ENCODE results near the gene DLX6. TPM values are rescaled to one million over a fixed set of nuclear protein-coding genes. Genes with fewer than 3 reads are reported as not detected.

The DLX6 gene
- total RNA-seq, 1 experiment from 2014 or later, result not detected

DNA sequence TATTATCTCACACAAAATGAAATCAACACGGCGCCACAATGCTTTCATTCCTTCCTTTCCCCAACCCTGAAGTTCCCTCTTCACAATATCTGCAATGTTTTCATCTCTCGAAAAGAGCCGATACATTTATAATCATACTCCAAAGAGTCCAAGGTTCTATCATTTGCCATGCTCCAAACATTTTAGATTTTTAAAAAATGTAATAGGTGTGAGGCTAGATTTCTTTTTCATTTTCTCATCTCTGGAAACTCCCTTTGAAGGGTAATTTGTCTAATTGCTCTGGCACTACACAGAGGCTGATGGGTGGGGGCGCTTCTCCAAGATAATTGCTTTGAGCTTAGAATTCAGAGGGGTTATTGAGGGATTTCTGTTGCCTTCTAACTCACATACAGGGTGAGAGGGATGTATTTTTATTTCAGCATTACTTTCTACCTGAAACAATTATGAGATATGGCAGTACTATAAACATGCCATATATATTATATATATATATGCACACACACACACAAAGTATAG, 14.4 kb downstream of the DLX6 start:
- no peak for ATAC-seq
- ChIA-PET CTCF (no interaction called here), POLR2A (no interaction called here), RAD21 (ENCODE audit: low non-redundant PET in 1 of 2, low total read pairs in 2 of 2, uncharacterized antibody in 2 of 2, unreplicated experiment in 2 of 2) (no interaction called here)
- Histone ChIP-seq H3K4me1 (ENCODE audit: control insufficient read depth in 1 of 2, insufficient read depth in 2 of 2, low read length in 2 of 2) (no peaks in the 10 kb centered on the region), H4K20me1 (ENCODE audit: insufficient read depth) (no peaks in the 10 kb centered on the region), H3K27me3 (ENCODE audit: insufficient read depth, low read length) (peaks cover 30% of the 10 kb centered on the region), H3K36me3 (ENCODE audit: control insufficient read depth in 1 of 2, insufficient read depth in 2 of 2, low read length in 2 of 2) (no peaks in the 10 kb centered on the region), H3K9ac (ENCODE audit: low read length) (no peak overlapping the region), H2AFZ (ENCODE audit: low read depth, low read length, poor library complexity, severe bottlenecking) (no peak overlapping the region), H3K9me3 (ENCODE audit: control insufficient read depth in 1 of 2, insufficient read depth in 1 of 2, low read depth in 1 of 2, low read length in 2 of 2) (no peaks in the 10 kb centered on the region), H3K4me3 (replicated peaks in 1 of 2; ENCODE audit: low read depth in 1 of 2, low read length in 2 of 2) (no peak overlapping the region), H3K4me2 (ENCODE audit: low read length) (no peak overlapping the region), H3K27ac (ENCODE audit: low read depth, low read length) (no peak overlapping the region), H3K79me2 (ENCODE audit: insufficient read depth, low read length) (no peaks in the 10 kb centered on the region), H3K9me2 (ENCODE audit: insufficient read depth) (no peaks in the 10 kb centered on the region)
- intact Hi-C loops (cut with micrococcal nuclease), result loop anchor here (1.0 kb wide), 1 partner anchor 14 kb away; no protein-coding TSS in a partner anchor
- no TSS peak for BruUV-seq (replicated peaks)
- no peak for DNase-seq (ENCODE audit: low read depth, low spot score)
- TF ChIP-seq TCF7L2 (IDR thresholded peaks at IDR 0.05; ENCODE audit: borderline replicate concordance, extremely low read depth, insufficient read depth, insufficient read length) (no peak), ZNF274 (IDR thresholded peaks at IDR 0.05; ENCODE audit: low read depth, low read length) (no peak), EGR1 (IDR thresholded peaks at IDR 0.05; ENCODE audit: low read depth) (no peak), FOSL1 (IDR thresholded peaks at IDR 0.05; ENCODE audit: low read depth) (no peak), POLR2AphosphoS5 (IDR thresholded peaks at IDR 0.05; ENCODE audit: low read depth, low read length) (no peak), ELF1 (IDR thresholded peaks at IDR 0.05; ENCODE audit: borderline replicate concordance, low read depth) (no peak), EZH2 (IDR thresholded peaks at IDR 0.05) (no peak), ZFX (IDR thresholded peaks at IDR 0.05) (no peak), SRF (IDR thresholded peaks at IDR 0.05; ENCODE audit: low read depth) (no peak), CEBPB (IDR thresholded peaks at IDR 0.05; ENCODE audit: low read depth) (no peak), YY1 (IDR thresholded peaks at IDR 0.05; ENCODE audit: extremely low read depth, insufficient replicate concordance, low read depth, low read length) (no peak), POLR2A (IDR thresholded peaks at IDR 0.05; ENCODE audit: borderline replicate concordance, extremely low read depth, insufficient read depth, insufficient read length) (no peak), JUND (IDR thresholded peaks at IDR 0.05) (no peak), RAD21 (IDR thresholded peaks at IDR 0.05; ENCODE audit: low read depth) (no peak), SIN3A (IDR thresholded peaks at IDR 0.05; ENCODE audit: low read depth) (no peak)
- TF ChIP-seq, protein P1, sequence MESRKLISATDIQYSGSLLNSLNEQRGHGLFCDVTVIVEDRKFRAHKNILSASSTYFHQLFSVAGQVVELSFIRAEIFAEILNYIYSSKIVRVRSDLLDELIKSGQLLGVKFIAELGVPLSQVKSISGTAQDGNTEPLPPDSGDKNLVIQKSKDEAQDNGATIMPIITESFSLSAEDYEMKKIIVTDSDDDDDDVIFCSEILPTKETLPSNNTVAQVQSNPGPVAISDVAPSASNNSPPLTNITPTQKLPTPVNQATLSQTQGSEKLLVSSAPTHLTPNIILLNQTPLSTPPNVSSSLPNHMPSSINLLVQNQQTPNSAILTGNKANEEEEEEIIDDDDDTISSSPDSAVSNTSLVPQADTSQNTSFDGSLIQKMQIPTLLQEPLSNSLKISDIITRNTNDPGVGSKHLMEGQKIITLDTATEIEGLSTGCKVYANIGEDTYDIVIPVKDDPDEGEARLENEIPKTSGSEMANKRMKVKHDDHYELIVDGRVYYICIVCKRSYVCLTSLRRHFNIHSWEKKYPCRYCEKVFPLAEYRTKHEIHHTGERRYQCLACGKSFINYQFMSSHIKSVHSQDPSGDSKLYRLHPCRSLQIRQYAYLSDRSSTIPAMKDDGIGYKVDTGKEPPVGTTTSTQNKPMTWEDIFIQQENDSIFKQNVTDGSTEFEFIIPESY (IDR thresholded peaks at IDR 0.05; ENCODE audit: extremely low read depth, insufficient replicate concordance, low read length), result no peak
- TF ChIP-seq, protein P2, sequence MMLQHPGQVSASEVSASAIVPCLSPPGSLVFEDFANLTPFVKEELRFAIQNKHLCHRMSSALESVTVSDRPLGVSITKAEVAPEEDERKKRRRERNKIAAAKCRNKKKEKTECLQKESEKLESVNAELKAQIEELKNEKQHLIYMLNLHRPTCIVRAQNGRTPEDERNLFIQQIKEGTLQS (IDR thresholded peaks at IDR 0.05), result no peak
- TF ChIP-seq, protein P3, sequence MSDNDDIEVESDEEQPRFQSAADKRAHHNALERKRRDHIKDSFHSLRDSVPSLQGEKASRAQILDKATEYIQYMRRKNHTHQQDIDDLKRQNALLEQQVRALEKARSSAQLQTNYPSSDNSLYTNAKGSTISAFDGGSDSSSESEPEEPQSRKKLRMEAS (IDR thresholded peaks at IDR 0.05), result no peak
- TF ChIP-seq, protein P4, sequence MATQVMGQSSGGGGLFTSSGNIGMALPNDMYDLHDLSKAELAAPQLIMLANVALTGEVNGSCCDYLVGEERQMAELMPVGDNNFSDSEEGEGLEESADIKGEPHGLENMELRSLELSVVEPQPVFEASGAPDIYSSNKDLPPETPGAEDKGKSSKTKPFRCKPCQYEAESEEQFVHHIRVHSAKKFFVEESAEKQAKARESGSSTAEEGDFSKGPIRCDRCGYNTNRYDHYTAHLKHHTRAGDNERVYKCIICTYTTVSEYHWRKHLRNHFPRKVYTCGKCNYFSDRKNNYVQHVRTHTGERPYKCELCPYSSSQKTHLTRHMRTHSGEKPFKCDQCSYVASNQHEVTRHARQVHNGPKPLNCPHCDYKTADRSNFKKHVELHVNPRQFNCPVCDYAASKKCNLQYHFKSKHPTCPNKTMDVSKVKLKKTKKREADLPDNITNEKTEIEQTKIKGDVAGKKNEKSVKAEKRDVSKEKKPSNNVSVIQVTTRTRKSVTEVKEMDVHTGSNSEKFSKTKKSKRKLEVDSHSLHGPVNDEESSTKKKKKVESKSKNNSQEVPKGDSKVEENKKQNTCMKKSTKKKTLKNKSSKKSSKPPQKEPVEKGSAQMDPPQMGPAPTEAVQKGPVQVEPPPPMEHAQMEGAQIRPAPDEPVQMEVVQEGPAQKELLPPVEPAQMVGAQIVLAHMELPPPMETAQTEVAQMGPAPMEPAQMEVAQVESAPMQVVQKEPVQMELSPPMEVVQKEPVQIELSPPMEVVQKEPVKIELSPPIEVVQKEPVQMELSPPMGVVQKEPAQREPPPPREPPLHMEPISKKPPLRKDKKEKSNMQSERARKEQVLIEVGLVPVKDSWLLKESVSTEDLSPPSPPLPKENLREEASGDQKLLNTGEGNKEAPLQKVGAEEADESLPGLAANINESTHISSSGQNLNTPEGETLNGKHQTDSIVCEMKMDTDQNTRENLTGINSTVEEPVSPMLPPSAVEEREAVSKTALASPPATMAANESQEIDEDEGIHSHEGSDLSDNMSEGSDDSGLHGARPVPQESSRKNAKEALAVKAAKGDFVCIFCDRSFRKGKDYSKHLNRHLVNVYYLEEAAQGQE (IDR thresholded peaks at IDR 0.05; ENCODE audit: low read depth), result no peak
